Liver (tissue), 9 donors: ENCODE measurements around the gene ARPP21. TPM values are rescaled to one million over a fixed set of nuclear protein-coding genes. Genes with fewer than 3 reads are reported as not detected.

Source experiments
- DNase-seq: peaks from one replicate; pipeline ENCODE4 v3.0.0-alpha.2; 2017; ENCODE audit warnings: low spot score
- H3K27ac ChIP-seq, 2 donors: one replicate each; pipeline ENCODE4 v1.7.0; 2013; ENCODE audit warnings: inconsistent platforms in 2 of 2, low read length in 2 of 2, control low read depth in 1 of 2, low read depth in 1 of 2, mild to moderate bottlenecking in 1 of 2
- H3K27me3 ChIP-seq, 4 donors: one replicate each; pipeline versions ENCODE4 v1.6.1 to v1.7.0; 2013; ENCODE audit warnings: low read length in 3 of 4, inconsistent platforms in 1 of 4, mild to moderate bottlenecking in 1 of 4, moderate library complexity in 1 of 4; ENCODE audit not compliant: control insufficient read depth in 4 of 4, insufficient read depth in 4 of 4
- H3K36me3 ChIP-seq, 4 donors: one replicate each; pipeline versions ENCODE4 v1.6.1 to v1.7.0; 2013; ENCODE audit warnings: low read length in 3 of 4, mild to moderate bottlenecking in 3 of 4, low read depth in 1 of 4, moderate library complexity in 1 of 4; ENCODE audit not compliant: control insufficient read depth in 4 of 4, insufficient read depth in 3 of 4
- H3K4me1 ChIP-seq, 4 donors: one replicate each; pipeline versions ENCODE4 v1.6.1 to v1.7.0; 2013; ENCODE audit warnings: low read length in 3 of 4, mild to moderate bottlenecking in 3 of 4, moderate library complexity in 1 of 4; ENCODE audit not compliant: control insufficient read depth in 4 of 4, insufficient read depth in 4 of 4
- H3K4me3 ChIP-seq, 3 donors: one replicate each; pipeline versions ENCODE4 v1.6.1 to v1.7.0; 2013; ENCODE audit warnings: low read length in 3 of 3, control low read depth in 1 of 3, low read depth in 1 of 3, mild to moderate bottlenecking in 1 of 3
- H3K9ac ChIP-seq, 2 donors: one replicate each; pipeline ENCODE4 v1.7.0; 2013; ENCODE audit warnings: low read length in 2 of 2, mild to moderate bottlenecking in 2 of 2, moderate library complexity in 2 of 2, control low read depth in 1 of 2, low read depth in 1 of 2
- H3K9me3 ChIP-seq, 4 donors: one replicate each; pipeline versions ENCODE4 v1.6.1 to v1.7.0; 2013; ENCODE audit warnings: low read length in 3 of 4; ENCODE audit not compliant: control insufficient read depth in 4 of 4
- EGR1 ChIP-seq, 2 donors: IDR thresholded peaks; 2 replicates each; pipeline ENCODE4 v1.6.1; 2016 to 2018; ENCODE audit warnings: antibody characterized with exemption in 2 of 2, low read depth in 2 of 2
- FOXA1 ChIP-seq: IDR thresholded peaks from 2 replicates; pipeline ENCODE4 v1.6.1; 2016; ENCODE audit warnings: antibody characterized with exemption
- FOXA2 ChIP-seq: IDR thresholded peaks from 2 replicates; pipeline ENCODE4 v1.6.1; 2016; ENCODE audit warnings: antibody characterized with exemption
- GABPA ChIP-seq, 2 donors: IDR thresholded peaks in 1 of 2; conservative IDR thresholded peaks in 1 of 2; 2 replicates each; pipeline ENCODE4 v1.6.1; 2016; ENCODE audit warnings: antibody characterized with exemption in 2 of 2, mild to moderate bottlenecking in 1 of 2, moderate library complexity in 1 of 2
- HNF4A ChIP-seq, 2 donors: conservative IDR thresholded peaks; 2 replicates each; pipeline ENCODE4 v1.6.1; 2016; ENCODE audit warnings: antibody characterized with exemption in 2 of 2, mild to moderate bottlenecking in 2 of 2
- HNF4G ChIP-seq: IDR thresholded peaks from 2 replicates; pipeline ENCODE4 v1.6.1; 2016; ENCODE audit warnings: antibody characterized with exemption
- JUND ChIP-seq, 2 donors: IDR thresholded peaks; 2 replicates each; pipeline ENCODE4 v1.6.1; 2016; ENCODE audit warnings: antibody characterized with exemption in 2 of 2
- NR2F2 ChIP-seq: IDR thresholded peaks from 2 replicates; pipeline ENCODE4 v1.6.1; 2016; ENCODE audit warnings: antibody characterized with exemption
- RAD21 ChIP-seq, 2 donors: IDR thresholded peaks; 2 replicates each; pipeline ENCODE4 v1.6.1; 2016; ENCODE audit warnings: antibody characterized with exemption in 2 of 2, mild to moderate bottlenecking in 2 of 2
- RXRA ChIP-seq, 2 donors: IDR thresholded peaks; 2 replicates each; pipeline ENCODE4 v1.6.1; 2017 to 2018; ENCODE audit warnings: antibody characterized with exemption in 2 of 2, mild to moderate bottlenecking in 1 of 2
- SP1 ChIP-seq: IDR thresholded peaks from 2 replicates; pipeline ENCODE4 v1.6.1; 2018; ENCODE audit warnings: antibody characterized with exemption, mild to moderate bottlenecking
- YY1 ChIP-seq: IDR thresholded peaks from 2 replicates; pipeline ENCODE4 v1.6.1; 2016; ENCODE audit warnings: antibody characterized with exemption, mild to moderate bottlenecking
- WGBS: extraction: QIAGEN DNeasy Blood & Tissue Kit; methylation state at CpG from one replicate; pipeline ENCODE4 v1.1.7; 2013; 5-methylcytosine and 5-hydroxymethylcytosine counted together
- polyA plus RNA-seq, 2 donors: library from polyadenylated mRNA; stranded (reverse) in 1 of 2; unstranded in 1 of 2; fragments of 200-250 nt in 1 of 2; fragments of >200 nt in 1 of 2; fragmentation: Nextera tagmentation in 1 of 2; extraction: Ambion mirVana in 1 of 2; gene quantifications; one replicate each; pipeline versions ENCODE4 v1.2.1 to v1.2.3, GENCODE V29; 2013 to 2015
- total RNA-seq, 2 donors: library from RNA; depleted of rRNA; stranded (reverse); fragments of >200 nt; gene quantifications; one replicate each; pipeline ENCODE4 v1.2.3, GENCODE V29; 2014
- TF ChIP-seq, protein P1 (sequence below): IDR thresholded peaks from 2 replicates; pipeline ENCODE4 v1.6.1; 2016; ENCODE audit warnings: antibody characterized with exemption
- TF ChIP-seq, protein P2 (sequence below): IDR thresholded peaks from 2 replicates; pipeline ENCODE4 v1.6.1; 2016; ENCODE audit warnings: antibody characterized with exemption
- TF ChIP-seq, protein P3 (sequence below): IDR thresholded peaks from 2 replicates; pipeline ENCODE4 v1.6.1; 2016; ENCODE audit warnings: antibody characterized with exemption, mild to moderate bottlenecking
- TF ChIP-seq, protein P4 (sequence below): IDR thresholded peaks from 2 replicates; pipeline ENCODE4 v1.6.1; 2016; ENCODE audit warnings: antibody characterized with exemption
- donor health status: healthy.
- donor health status: healthy.
- donor health status: healthy.
- donor health status: healthy.
- donor health status: healthy.

The ARPP21 gene
- total and polyA plus RNA-seq, 4 donors: 0.42 to 1.3 (median 0.66) TPM; not detected in 1

DNA sequence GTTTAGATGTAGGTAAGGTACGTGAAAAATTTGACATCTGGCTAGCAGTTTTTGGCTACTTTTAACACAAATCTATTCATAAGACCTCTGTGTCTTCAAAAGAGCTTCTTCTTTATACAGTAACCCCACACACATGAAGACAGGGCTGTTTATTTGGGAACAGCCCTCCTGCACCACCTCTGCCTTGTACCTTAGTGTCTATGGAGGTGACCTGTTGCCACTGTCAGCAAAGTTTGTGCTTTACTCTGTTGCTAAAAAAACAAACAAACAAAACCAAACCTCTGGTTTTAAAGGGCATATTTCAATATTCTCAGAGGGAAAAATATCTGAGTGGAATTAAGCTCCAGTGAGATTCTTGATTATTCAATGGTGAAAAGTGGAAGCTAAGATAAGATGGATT is 122.0 kb downstream of the ARPP21 start:
- TF ChIP-seq, protein P1, sequence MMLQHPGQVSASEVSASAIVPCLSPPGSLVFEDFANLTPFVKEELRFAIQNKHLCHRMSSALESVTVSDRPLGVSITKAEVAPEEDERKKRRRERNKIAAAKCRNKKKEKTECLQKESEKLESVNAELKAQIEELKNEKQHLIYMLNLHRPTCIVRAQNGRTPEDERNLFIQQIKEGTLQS: no peak
- TF ChIP-seq RXRA (IDR thresholded peaks at IDR 0.05): peak in 1 of 2 donors; percentile 19
- TF ChIP-seq GABPA (IDR thresholded peaks at IDR 0.05 in 1 of 2, conservative IDR thresholded peaks at IDR 0.05 in 1 of 2): no peak
- no peak for TF ChIP-seq RAD21 (IDR thresholded peaks at IDR 0.05)
- TF ChIP-seq, protein P2, sequence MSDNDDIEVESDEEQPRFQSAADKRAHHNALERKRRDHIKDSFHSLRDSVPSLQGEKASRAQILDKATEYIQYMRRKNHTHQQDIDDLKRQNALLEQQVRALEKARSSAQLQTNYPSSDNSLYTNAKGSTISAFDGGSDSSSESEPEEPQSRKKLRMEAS: no peak
- no peak for TF ChIP-seq EGR1 (IDR thresholded peaks at IDR 0.05; ENCODE audit: low read depth in 2 of 2)
- no peak for TF ChIP-seq JUND (IDR thresholded peaks at IDR 0.05)
- TF ChIP-seq NR2F2: no peak
- TF ChIP-seq, protein P3, sequence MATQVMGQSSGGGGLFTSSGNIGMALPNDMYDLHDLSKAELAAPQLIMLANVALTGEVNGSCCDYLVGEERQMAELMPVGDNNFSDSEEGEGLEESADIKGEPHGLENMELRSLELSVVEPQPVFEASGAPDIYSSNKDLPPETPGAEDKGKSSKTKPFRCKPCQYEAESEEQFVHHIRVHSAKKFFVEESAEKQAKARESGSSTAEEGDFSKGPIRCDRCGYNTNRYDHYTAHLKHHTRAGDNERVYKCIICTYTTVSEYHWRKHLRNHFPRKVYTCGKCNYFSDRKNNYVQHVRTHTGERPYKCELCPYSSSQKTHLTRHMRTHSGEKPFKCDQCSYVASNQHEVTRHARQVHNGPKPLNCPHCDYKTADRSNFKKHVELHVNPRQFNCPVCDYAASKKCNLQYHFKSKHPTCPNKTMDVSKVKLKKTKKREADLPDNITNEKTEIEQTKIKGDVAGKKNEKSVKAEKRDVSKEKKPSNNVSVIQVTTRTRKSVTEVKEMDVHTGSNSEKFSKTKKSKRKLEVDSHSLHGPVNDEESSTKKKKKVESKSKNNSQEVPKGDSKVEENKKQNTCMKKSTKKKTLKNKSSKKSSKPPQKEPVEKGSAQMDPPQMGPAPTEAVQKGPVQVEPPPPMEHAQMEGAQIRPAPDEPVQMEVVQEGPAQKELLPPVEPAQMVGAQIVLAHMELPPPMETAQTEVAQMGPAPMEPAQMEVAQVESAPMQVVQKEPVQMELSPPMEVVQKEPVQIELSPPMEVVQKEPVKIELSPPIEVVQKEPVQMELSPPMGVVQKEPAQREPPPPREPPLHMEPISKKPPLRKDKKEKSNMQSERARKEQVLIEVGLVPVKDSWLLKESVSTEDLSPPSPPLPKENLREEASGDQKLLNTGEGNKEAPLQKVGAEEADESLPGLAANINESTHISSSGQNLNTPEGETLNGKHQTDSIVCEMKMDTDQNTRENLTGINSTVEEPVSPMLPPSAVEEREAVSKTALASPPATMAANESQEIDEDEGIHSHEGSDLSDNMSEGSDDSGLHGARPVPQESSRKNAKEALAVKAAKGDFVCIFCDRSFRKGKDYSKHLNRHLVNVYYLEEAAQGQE: no peak
- TF ChIP-seq, protein P4, sequence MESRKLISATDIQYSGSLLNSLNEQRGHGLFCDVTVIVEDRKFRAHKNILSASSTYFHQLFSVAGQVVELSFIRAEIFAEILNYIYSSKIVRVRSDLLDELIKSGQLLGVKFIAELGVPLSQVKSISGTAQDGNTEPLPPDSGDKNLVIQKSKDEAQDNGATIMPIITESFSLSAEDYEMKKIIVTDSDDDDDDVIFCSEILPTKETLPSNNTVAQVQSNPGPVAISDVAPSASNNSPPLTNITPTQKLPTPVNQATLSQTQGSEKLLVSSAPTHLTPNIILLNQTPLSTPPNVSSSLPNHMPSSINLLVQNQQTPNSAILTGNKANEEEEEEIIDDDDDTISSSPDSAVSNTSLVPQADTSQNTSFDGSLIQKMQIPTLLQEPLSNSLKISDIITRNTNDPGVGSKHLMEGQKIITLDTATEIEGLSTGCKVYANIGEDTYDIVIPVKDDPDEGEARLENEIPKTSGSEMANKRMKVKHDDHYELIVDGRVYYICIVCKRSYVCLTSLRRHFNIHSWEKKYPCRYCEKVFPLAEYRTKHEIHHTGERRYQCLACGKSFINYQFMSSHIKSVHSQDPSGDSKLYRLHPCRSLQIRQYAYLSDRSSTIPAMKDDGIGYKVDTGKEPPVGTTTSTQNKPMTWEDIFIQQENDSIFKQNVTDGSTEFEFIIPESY: no peak
- TF ChIP-seq YY1: no peak
- TF ChIP-seq FOXA2: no peak
- peak in 1 of 2 donors; percentile 5 for TF ChIP-seq HNF4A (conservative IDR thresholded peaks at IDR 0.05)
- no peak for TF ChIP-seq HNF4G
- TF ChIP-seq SP1: no peak
- no peak for TF ChIP-seq FOXA1
- Histone ChIP-seq H3K4me1 (peaks cover 2 to 9% (median 5%) of the 10 kb centered on the region in 4 donors), H3K9ac (no peak overlapping the region), H3K4me3 (no peak overlapping the region), H3K27ac (no peak overlapping the region), H3K36me3 (no peaks in the 10 kb centered on the region), H3K27me3 (no peaks in the 10 kb centered on the region), H3K9me3 (no peaks in the 10 kb centered on the region)
- 91% methylated on average over 1 of the region's 1 CpG for WGBS
- DNase-seq: no peak

DNA sequence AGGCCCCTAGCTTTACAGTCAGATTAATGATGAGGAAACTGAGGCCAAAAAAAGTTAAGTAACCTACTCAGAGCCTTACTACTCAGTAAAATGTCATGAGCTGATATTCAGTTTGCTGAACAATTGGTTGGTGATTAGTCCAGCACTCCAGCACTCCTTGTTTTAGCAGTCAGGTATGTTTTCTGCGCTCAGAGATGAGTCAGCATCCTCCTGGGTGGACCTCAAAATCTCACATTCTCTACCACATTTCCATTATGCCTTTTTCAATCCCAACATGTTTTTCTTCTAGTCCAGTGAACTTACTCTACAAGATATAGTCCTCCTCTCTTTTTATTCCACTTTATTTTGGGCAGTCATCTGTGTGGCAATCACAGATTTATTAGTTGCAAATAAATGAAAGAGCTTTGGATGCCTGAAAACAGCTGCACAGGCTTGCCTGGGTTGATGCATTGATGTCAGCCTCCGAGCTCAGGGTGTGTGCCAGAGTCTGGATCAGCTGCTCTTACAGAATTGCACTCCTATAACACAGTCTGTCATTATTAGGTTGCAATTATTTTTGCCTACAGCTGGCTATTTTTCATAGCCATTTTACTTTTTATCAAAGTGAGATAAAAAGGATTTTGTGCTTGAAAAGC is 133.2 kb downstream of the ARPP21 start:
- 84% methylated on average over 2 of the region's 2 CpGs for WGBS

More for the DNA sequence above, 133.2 kb downstream of the ARPP21 start:
- H3K36me3 ChIP-seq: no peaks in the 10 kb centered on the region
- no peak for TF ChIP-seq FOXA2
- H3K27ac ChIP-seq: no peak overlapping the region
- no peaks in the 10 kb centered on the region for H3K27me3 ChIP-seq
- no peak for DNase-seq
- H3K4me1 ChIP-seq: peaks cover 0 to 9% (median 7%) of the 10 kb centered on the region in 4 donors
- no peaks in the 10 kb centered on the region for H3K9me3 ChIP-seq
- H3K9ac ChIP-seq: no peak overlapping the region
- no peak overlapping the region for H3K4me3 ChIP-seq
